ENCODE measurements around the gene SUMF1. TPM values are rescaled to one million over a fixed set of nuclear protein-coding genes. Genes with fewer than 3 reads are reported as not detected.

Gene SUMF1
- total and polyA plus RNA-seq, 4 donors = 13.0 to 34.2 (median 23.5) TPM

DNA sequence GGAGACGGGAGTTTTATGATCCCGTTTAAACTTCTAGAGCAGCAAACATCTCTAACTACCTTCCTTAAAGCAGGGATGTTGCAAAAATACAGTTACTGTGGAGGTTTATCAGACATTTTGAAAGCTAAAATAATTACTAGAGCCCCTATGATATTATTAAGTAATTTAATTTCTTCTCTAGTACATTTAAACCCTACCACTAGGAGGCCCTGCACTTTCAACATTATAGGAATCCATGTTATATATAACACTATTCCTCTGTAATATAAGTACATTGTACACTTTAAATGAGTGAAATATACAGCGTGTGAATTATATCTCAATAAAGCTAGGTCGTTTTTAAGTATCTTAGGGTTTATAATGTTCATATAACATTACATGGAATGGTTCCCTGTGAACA is 152.4 kb downstream of the SUMF1 start:
- H3K27me3 ChIP-seq (ENCODE audit: control insufficient read depth in 4 of 4, insufficient read depth in 4 of 4, low read length in 3 of 4) = no peaks in the 10 kb centered on the region
- no peaks in the 10 kb centered on the region for H3K9me3 ChIP-seq (ENCODE audit: control insufficient read depth in 4 of 4, low read length in 3 of 4)
- no peak overlapping the region for H3K4me3 ChIP-seq (ENCODE audit: low read depth in 1 of 3, low read length in 3 of 3)
- peaks cover 0 to 4% (median 2%) of the 10 kb centered on the region in 4 donors for H3K36me3 ChIP-seq (ENCODE audit: control insufficient read depth in 4 of 4, insufficient read depth in 3 of 4, low read depth in 1 of 4, low read length in 3 of 4)
- no peak overlapping the region for H3K27ac ChIP-seq (ENCODE audit: low read depth in 1 of 2, low read length in 2 of 2)
- TF ChIP-seq, protein P1, sequence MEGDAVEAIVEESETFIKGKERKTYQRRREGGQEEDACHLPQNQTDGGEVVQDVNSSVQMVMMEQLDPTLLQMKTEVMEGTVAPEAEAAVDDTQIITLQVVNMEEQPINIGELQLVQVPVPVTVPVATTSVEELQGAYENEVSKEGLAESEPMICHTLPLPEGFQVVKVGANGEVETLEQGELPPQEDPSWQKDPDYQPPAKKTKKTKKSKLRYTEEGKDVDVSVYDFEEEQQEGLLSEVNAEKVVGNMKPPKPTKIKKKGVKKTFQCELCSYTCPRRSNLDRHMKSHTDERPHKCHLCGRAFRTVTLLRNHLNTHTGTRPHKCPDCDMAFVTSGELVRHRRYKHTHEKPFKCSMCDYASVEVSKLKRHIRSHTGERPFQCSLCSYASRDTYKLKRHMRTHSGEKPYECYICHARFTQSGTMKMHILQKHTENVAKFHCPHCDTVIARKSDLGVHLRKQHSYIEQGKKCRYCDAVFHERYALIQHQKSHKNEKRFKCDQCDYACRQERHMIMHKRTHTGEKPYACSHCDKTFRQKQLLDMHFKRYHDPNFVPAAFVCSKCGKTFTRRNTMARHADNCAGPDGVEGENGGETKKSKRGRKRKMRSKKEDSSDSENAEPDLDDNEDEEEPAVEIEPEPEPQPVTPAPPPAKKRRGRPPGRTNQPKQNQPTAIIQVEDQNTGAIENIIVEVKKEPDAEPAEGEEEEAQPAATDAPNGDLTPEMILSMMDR (IDR thresholded peaks at IDR 0.05; ENCODE audit: low read depth, low read length, missing input control) = peak; percentile 2
- TF ChIP-seq, protein P2, sequence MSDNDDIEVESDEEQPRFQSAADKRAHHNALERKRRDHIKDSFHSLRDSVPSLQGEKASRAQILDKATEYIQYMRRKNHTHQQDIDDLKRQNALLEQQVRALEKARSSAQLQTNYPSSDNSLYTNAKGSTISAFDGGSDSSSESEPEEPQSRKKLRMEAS (IDR thresholded peaks at IDR 0.05) = no peak
- WGBS = 87% methylated on average over 4 of the region's 4 CpGs
- H3K9ac ChIP-seq (ENCODE audit: low read depth in 1 of 2, low read length in 2 of 2) = no peak overlapping the region
- DNase-seq (ENCODE audit: low spot score) = no peak
- H3K4me1 ChIP-seq (ENCODE audit: control insufficient read depth in 4 of 4, insufficient read depth in 4 of 4, low read length in 3 of 4) = peaks cover 0 to 2% (median 0%) of the 10 kb centered on the region in 4 donors

DNA sequence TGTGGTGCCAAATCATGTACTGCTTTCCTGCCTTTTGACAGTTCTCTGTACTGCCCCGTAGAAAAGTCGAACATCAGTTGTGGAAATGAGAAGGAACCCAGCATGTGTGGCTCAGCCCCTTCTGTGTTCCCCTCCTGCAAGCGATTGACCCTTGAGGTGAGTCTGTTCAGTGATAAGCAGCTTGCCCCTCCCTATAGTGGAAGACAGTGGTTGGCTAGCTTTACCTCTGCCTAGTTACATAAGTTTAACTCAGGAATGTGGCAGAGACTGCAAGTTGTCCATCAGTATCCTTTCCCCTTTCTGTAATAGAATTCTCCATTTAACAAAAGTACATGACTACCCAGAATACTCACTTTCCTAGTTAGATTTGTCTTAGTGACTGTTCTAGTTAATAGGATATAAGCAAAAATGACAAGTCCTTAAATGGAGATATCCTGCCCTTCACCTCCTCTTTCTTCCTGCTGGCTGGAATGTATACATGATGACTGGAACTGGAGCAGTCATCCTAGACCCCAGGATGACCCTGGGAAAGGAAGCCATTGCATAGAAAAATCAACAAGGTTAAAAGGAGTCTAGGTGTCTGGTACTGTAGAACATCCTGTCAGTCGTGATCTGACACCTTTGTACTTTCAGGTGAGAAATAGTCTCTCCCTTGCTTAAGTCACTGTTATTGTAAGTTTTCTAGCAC is 153.3 kb downstream of the SUMF1 start:
- 93% methylated on average over 4 of the region's 4 CpGs for whole genome bisulfite sequencing
- H3K9me3 ChIP-seq (ENCODE audit: control insufficient read depth in 4 of 4, low read length in 3 of 4) = no peaks in the 10 kb centered on the region
- peaks cover 0 to 2% (median 0%) of the 10 kb centered on the region in 4 donors for H3K4me1 ChIP-seq (ENCODE audit: control insufficient read depth in 4 of 4, insufficient read depth in 4 of 4, low read length in 3 of 4)
- TF ChIP-seq EGR1 (IDR thresholded peaks at IDR 0.05; ENCODE audit: low read depth in 2 of 2) (no peak), FOXA2 (IDR thresholded peaks at IDR 0.05) (no peak), JUND (IDR thresholded peaks at IDR 0.05) (no peak), HNF4A (conservative IDR thresholded peaks at IDR 0.05) (no peak), GABPA (IDR thresholded peaks at IDR 0.05 in 1 of 2, conservative IDR thresholded peaks at IDR 0.05 in 1 of 2) (no peak), NR2F2 (IDR thresholded peaks at IDR 0.05) (no peak), YY1 (IDR thresholded peaks at IDR 0.05) (no peak), RAD21 (IDR thresholded peaks at IDR 0.05) (no peak), RXRA (IDR thresholded peaks at IDR 0.05) (no peak), TAF1 (conservative IDR thresholded peaks at IDR 0.05) (no peak), HNF4G (IDR thresholded peaks at IDR 0.05) (no peak), FOXA1 (IDR thresholded peaks at IDR 0.05) (no peak)
- TF ChIP-seq, protein P3, sequence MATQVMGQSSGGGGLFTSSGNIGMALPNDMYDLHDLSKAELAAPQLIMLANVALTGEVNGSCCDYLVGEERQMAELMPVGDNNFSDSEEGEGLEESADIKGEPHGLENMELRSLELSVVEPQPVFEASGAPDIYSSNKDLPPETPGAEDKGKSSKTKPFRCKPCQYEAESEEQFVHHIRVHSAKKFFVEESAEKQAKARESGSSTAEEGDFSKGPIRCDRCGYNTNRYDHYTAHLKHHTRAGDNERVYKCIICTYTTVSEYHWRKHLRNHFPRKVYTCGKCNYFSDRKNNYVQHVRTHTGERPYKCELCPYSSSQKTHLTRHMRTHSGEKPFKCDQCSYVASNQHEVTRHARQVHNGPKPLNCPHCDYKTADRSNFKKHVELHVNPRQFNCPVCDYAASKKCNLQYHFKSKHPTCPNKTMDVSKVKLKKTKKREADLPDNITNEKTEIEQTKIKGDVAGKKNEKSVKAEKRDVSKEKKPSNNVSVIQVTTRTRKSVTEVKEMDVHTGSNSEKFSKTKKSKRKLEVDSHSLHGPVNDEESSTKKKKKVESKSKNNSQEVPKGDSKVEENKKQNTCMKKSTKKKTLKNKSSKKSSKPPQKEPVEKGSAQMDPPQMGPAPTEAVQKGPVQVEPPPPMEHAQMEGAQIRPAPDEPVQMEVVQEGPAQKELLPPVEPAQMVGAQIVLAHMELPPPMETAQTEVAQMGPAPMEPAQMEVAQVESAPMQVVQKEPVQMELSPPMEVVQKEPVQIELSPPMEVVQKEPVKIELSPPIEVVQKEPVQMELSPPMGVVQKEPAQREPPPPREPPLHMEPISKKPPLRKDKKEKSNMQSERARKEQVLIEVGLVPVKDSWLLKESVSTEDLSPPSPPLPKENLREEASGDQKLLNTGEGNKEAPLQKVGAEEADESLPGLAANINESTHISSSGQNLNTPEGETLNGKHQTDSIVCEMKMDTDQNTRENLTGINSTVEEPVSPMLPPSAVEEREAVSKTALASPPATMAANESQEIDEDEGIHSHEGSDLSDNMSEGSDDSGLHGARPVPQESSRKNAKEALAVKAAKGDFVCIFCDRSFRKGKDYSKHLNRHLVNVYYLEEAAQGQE (IDR thresholded peaks at IDR 0.05) = no peak
- TF ChIP-seq, protein P1 (IDR thresholded peaks at IDR 0.05; ENCODE audit: low read depth, low read length, missing input control) = no peak
- TF ChIP-seq, protein P4, sequence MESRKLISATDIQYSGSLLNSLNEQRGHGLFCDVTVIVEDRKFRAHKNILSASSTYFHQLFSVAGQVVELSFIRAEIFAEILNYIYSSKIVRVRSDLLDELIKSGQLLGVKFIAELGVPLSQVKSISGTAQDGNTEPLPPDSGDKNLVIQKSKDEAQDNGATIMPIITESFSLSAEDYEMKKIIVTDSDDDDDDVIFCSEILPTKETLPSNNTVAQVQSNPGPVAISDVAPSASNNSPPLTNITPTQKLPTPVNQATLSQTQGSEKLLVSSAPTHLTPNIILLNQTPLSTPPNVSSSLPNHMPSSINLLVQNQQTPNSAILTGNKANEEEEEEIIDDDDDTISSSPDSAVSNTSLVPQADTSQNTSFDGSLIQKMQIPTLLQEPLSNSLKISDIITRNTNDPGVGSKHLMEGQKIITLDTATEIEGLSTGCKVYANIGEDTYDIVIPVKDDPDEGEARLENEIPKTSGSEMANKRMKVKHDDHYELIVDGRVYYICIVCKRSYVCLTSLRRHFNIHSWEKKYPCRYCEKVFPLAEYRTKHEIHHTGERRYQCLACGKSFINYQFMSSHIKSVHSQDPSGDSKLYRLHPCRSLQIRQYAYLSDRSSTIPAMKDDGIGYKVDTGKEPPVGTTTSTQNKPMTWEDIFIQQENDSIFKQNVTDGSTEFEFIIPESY (IDR thresholded peaks at IDR 0.05) = no peak
- TF ChIP-seq, protein P2 (IDR thresholded peaks at IDR 0.05) = no peak
- TF ChIP-seq, protein P5, sequence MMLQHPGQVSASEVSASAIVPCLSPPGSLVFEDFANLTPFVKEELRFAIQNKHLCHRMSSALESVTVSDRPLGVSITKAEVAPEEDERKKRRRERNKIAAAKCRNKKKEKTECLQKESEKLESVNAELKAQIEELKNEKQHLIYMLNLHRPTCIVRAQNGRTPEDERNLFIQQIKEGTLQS (IDR thresholded peaks at IDR 0.05) = no peak
- no peak overlapping the region for H3K27ac ChIP-seq (ENCODE audit: low read depth in 1 of 2, low read length in 2 of 2)
- DNase-seq (ENCODE audit: low spot score) = no peak
- no peaks in the 10 kb centered on the region for H3K27me3 ChIP-seq (ENCODE audit: control insufficient read depth in 4 of 4, insufficient read depth in 4 of 4, low read length in 3 of 4)
- peaks cover 0 to 4% (median 2%) of the 10 kb centered on the region in 4 donors for H3K36me3 ChIP-seq (ENCODE audit: control insufficient read depth in 4 of 4, insufficient read depth in 3 of 4, low read depth in 1 of 4, low read length in 3 of 4)
- no peak overlapping the region for H3K4me3 ChIP-seq (ENCODE audit: low read depth in 1 of 3, low read length in 3 of 3)
- no peak overlapping the region for H3K9ac ChIP-seq (ENCODE audit: low read depth in 1 of 2, low read length in 2 of 2)
